ENCODE measurements around the gene ME2. TPM values are rescaled to one million over a fixed set of nuclear protein-coding genes. Genes with fewer than 3 reads are reported as not detected.

The ME2 gene
- total and polyA plus RNA-seq, 2 of the 8 experiments (the other 6 are each of a cell fraction or from before 2014, with no cell fraction given) = 54.7 to 66.9 TPM

GRCh38 chr18:50869150-50869549, 9.8 kb upstream of the ME2 start (continued):
- TF ChIP-seq NRF1 (IDR thresholded peaks at IDR 0.05; ENCODE audit: low read depth, low read length) = no peak

All from H1 (cell line).